Measurements from ENCODE around the gene STYX.
"Not testable (repeated sequence)": the region's sequence is repeated elsewhere in the genome, so short reads cannot be mapped to it uniquely, and the experiment has no call there.

Gene STYX

DNA sequence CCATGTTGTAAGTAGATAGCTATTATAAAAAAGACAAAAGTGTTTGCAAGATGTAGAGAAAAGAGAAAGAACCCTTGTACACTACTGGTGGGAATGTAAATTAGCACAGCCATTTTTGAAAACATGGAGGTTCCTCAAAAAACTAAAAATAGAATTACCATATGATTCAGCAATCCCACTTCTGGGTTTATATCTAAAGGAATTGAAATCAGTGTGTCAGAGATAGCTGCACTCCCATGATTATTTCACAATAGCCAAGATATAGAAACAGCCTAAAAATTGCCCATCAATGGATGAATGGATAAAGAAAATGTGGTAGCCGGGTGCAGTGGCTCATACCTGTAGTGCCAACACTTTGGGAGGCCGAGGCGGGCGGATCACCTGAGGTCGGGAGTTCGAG lies 13.8 kb upstream of the STYX start:
- no peak overlapping the region for H3K9ac ChIP-seq (ENCODE audit: low read length)
- peaks cover 11% of the 10 kb centered on the region for H3K79me2 ChIP-seq (ENCODE audit: low read length)
- no peak overlapping the region for H3K4me2 ChIP-seq (ENCODE audit: low read length)
- H2AFZ ChIP-seq (ENCODE audit: low read depth, low read length): no peak overlapping the region
- TF ChIP-seq, protein P1, sequence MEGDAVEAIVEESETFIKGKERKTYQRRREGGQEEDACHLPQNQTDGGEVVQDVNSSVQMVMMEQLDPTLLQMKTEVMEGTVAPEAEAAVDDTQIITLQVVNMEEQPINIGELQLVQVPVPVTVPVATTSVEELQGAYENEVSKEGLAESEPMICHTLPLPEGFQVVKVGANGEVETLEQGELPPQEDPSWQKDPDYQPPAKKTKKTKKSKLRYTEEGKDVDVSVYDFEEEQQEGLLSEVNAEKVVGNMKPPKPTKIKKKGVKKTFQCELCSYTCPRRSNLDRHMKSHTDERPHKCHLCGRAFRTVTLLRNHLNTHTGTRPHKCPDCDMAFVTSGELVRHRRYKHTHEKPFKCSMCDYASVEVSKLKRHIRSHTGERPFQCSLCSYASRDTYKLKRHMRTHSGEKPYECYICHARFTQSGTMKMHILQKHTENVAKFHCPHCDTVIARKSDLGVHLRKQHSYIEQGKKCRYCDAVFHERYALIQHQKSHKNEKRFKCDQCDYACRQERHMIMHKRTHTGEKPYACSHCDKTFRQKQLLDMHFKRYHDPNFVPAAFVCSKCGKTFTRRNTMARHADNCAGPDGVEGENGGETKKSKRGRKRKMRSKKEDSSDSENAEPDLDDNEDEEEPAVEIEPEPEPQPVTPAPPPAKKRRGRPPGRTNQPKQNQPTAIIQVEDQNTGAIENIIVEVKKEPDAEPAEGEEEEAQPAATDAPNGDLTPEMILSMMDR (IDR thresholded peaks at IDR 0.05; ENCODE audit: low read depth, low read length): no peak
- TF ChIP-seq EZH2phosphoT487 (IDR thresholded peaks at IDR 0.05; ENCODE audit: low read depth): no peak
- H3K27ac ChIP-seq (ENCODE audit: low read length): no peak overlapping the region
- H3K4me1 ChIP-seq (ENCODE audit: low read length): peaks cover 5% of the 10 kb centered on the region; the same call in 1 of the 2 replicates
- no peaks in the 10 kb centered on the region for H4K20me1 ChIP-seq (ENCODE audit: insufficient read depth, low read length)
- H3K36me3 ChIP-seq (replicated peaks; ENCODE audit: low read depth, low read length): peaks cover 60% of the 10 kb centered on the region
- H3K4me3 ChIP-seq (ENCODE audit: low read length): no peak overlapping the region
- H3K9me3 ChIP-seq (ENCODE audit: insufficient read depth, low read length): no peaks in the 10 kb centered on the region
- no peaks in the 10 kb centered on the region for H3K27me3 ChIP-seq (ENCODE audit: low read depth, low read length)

DNA sequence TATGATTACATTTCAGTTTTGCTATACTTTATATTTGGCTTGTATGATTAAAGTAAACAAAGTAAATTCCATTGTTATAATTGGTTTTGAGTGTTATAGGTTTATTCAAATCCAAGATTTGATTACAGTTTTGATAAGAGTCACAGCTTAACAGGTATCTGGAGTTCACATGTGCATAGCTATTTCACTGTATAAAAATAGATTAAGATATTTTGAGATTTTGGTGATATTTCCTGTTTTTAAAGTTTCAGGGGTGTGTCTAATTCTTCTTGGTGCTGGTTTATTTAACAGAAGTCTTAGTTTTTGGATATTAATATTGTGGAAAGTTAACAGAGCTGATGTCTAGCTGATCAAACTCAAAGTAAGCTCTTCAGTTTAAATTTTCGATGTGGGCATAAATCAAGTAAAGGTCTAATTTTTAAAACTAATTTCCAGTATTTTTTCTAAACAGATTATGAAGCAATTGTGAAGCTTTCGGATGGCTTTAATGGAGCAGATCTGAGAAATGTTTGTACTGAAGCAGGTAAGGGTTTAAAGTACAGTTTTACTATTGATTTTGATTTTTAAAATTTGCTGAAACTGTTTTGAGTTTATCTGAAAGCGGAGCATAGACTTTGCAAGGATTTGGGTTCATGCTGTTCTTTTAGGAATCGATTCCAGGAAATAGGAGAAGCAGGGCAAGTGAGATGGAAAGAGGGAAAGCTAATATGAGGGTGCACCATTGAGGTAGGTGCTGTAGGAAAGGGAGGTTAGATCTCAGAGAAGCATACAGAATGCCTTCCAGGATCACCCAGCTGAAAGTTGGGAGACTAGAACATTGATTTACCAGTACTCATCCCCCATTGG lies 6.2 kb upstream of the STYX start:
- TF ChIP-seq, protein P1 (IDR thresholded peaks at IDR 0.05; ENCODE audit: low read depth, low read length): no peak
- no peak for TF ChIP-seq EZH2phosphoT487 (IDR thresholded peaks at IDR 0.05; ENCODE audit: low read depth)
- Histone ChIP-seq H4K20me1 (ENCODE audit: insufficient read depth, low read length) (peaks cover 4% of the 10 kb centered on the region; the same call in 1 of the 2 replicates), H3K9me3 (ENCODE audit: insufficient read depth, low read length) (no peaks in the 10 kb centered on the region), H3K4me3 (ENCODE audit: low read length) (no peak overlapping the region), H3K36me3 (replicated peaks; ENCODE audit: low read depth, low read length) (peaks cover 66% of the 10 kb centered on the region), H3K27ac (ENCODE audit: low read length) (no peak overlapping the region), H2AFZ (ENCODE audit: low read depth, low read length) (no peak overlapping the region), H3K4me1 (ENCODE audit: low read length) (peaks cover 7% of the 10 kb centered on the region), H3K27me3 (ENCODE audit: low read depth, low read length) (no peaks in the 10 kb centered on the region), H3K79me2 (ENCODE audit: low read length) (peaks cover 9% of the 10 kb centered on the region; the same call in 1 of the 2 replicates), H3K4me2 (ENCODE audit: low read length) (no peak overlapping the region), H3K9ac (ENCODE audit: low read length) (no peak overlapping the region)

DNA sequence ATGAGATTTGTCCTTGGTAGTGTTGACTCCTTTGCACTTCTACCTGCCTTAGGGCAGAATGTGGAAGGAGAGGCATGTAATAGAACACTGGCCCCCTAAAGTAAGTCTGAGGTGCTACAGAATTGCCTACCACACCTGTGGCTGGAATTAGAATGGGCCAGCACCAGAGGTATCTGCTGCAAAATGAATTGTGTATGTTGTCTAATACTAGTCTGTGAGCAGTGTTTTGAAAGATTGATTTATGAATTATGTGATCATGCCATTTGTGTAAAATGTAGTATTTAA lies 5.7 kb upstream of the STYX start:
- peaks cover 7% of the 10 kb centered on the region for H3K4me1 ChIP-seq (ENCODE audit: low read length)
- H3K36me3 ChIP-seq (replicated peaks; ENCODE audit: low read depth, low read length): peaks cover 61% of the 10 kb centered on the region
- H4K20me1 ChIP-seq (ENCODE audit: insufficient read depth, low read length): peaks cover 4% of the 10 kb centered on the region; the same call in 1 of the 2 replicates
- H3K4me2 ChIP-seq (ENCODE audit: low read length): no peak overlapping the region
- peaks cover 9% of the 10 kb centered on the region; the same call in 1 of the 2 replicates for H3K79me2 ChIP-seq (ENCODE audit: low read length)
- H3K27ac ChIP-seq (ENCODE audit: low read length): no peak overlapping the region
- no peak for TF ChIP-seq EZH2phosphoT487 (IDR thresholded peaks at IDR 0.05; ENCODE audit: low read depth)
- TF ChIP-seq, protein P1 (IDR thresholded peaks at IDR 0.05; ENCODE audit: low read depth, low read length): no peak
- H2AFZ ChIP-seq (ENCODE audit: low read depth, low read length): no peak overlapping the region
- no peak overlapping the region for H3K9ac ChIP-seq (ENCODE audit: low read length)
- H3K27me3 ChIP-seq (ENCODE audit: low read depth, low read length): no peaks in the 10 kb centered on the region
- no peaks in the 10 kb centered on the region for H3K9me3 ChIP-seq (ENCODE audit: insufficient read depth, low read length)
- no peak overlapping the region for H3K4me3 ChIP-seq (ENCODE audit: low read length)

DNA sequence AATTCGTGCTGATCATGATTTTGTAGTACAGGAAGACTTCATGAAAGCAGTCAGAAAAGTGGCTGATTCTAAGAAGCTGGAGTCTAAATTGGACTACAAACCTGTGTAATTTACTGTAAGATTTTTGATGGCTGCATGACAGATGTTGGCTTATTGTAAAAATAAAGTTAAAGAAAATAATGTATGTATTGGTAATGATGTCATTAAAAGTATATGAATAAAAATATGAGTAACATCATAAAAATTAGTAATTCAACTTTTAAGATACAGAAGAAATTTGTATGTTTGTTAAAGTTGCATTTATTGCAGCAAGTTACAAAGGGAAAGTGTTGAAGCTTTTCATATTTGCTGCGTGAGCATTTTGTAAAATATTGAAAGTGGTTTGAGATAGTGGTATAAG lies 2.5 kb upstream of the STYX start:
- H3K4me3 ChIP-seq (ENCODE audit: low read length); H3K27me3 ChIP-seq (ENCODE audit: low read depth, low read length); H3K9ac ChIP-seq (ENCODE audit: low read length); H2AFZ ChIP-seq (ENCODE audit: low read depth, low read length); H3K27ac ChIP-seq (ENCODE audit: low read length); H4K20me1 ChIP-seq (ENCODE audit: insufficient read depth, low read length); H3K4me1 ChIP-seq (ENCODE audit: low read length); H3K9me3 ChIP-seq (ENCODE audit: insufficient read depth, low read length); H3K4me2 ChIP-seq (ENCODE audit: low read length): not testable (repeated sequence)
- Histone ChIP-seq H3K79me2 (ENCODE audit: low read length) (peaks cover 25% of the 10 kb centered on the region), H3K36me3 (replicated peaks; ENCODE audit: low read depth, low read length) (peaks cover 42% of the 10 kb centered on the region)

DNA sequence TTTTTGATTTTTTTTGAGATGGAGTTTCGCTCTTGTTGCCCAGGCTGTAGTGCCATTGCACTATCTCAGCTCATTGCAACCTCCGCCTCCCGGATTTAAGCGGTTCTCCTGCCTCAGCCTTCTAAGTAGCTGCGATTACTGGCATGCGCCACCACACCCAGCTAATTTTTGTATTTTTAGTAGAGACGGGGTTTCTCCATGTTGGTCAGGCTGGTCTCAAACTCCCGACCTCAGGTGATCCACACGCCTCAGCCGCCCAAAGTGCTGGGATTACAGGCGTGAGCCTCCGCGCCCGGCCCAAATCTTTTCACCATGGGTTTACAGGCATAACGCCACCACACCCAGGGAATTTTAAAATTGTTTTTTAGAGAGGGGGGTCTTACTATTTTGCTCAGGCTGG lies 931 bp upstream of the STYX start:
- not testable (repeated sequence) for H3K27me3 ChIP-seq (ENCODE audit: low read depth, low read length); H3K4me3 ChIP-seq (ENCODE audit: low read length); H3K4me2 ChIP-seq (ENCODE audit: low read length); H3K27ac ChIP-seq (ENCODE audit: low read length); H3K9me3 ChIP-seq (ENCODE audit: insufficient read depth, low read length); H2AFZ ChIP-seq (ENCODE audit: low read depth, low read length); H4K20me1 ChIP-seq (ENCODE audit: insufficient read depth, low read length); H3K4me1 ChIP-seq (ENCODE audit: low read length); H3K9ac ChIP-seq (ENCODE audit: low read length)
- H3K79me2 ChIP-seq (ENCODE audit: low read length): peaks cover 23% of the 10 kb centered on the region
- peaks cover 33% of the 10 kb centered on the region for H3K36me3 ChIP-seq (replicated peaks; ENCODE audit: low read depth, low read length)

All from OCI-LY3 (cell line).